GM21390 (cell line): Measurements from ENCODE around the gene GNB4.

Experiments
- ATAC-seq: cut with Tn5 transposase; IDR thresholded peaks from one replicate; pipeline ENCODE4 v1.9.1; 2021; ENCODE audit not compliant: unreplicated experiment

GNB4 gene

DNA sequence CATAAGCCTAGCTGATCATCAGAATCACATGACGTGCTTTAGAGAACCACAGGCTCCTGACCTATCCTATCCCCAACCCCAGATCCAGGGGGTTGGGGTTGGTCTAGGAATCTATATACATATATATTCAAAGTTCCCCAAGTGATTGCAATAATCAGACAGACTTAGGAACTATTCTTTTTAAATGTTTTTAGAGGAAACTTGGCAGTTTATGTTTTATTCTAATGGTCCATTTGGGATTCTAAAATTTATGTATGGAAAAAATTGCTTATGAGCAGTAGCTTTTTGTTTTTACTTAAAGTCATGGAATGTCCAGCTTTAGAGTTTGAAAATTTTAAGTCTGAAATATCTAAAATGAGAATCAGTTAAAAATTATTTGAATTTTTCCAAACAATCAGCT lies 81.6 kb downstream of the GNB4 start:
- ATAC-seq, result no peak

GRCh38 chr3:179363332-179363731 lies 87.9 kb downstream of the GNB4 start:
- no peak for ATAC-seq

- ATAC-seq, result no peak
Measured at GRCh38 chr3:179355996-179356395, 95.3 kb downstream of the GNB4 start.

DNA sequence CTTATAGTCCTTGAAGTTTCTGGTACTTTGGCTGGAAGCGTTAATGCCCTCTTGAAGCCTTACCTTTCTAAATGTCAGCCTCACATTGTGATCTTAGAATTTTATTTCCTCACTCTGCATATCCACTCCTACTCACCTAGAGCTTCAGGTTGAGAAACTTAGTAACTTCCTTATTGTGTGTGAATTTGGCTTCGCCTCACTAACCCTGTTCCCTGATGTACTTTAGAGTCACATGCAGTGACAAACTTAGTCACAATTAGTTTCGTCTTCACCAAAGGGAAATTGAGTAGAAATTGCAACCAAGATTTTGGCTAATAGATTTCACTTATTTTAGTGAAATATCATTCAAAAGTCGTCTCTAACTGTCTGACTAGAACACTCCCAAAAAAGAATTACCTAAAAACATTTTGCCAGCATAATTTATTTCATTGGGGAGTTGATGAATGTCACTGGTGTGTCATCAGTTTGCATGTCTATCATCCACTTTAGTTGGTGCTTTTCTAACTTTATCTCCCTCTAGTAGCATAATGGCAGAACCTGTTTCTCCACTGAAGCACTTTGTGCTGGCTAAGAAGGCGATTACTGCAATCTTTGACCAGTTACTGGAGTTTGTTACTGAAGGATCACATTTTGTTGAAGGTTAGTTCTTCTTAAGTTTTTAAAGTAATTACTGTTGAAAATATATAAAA lies 102.8 kb downstream of the GNB4 start:
- ATAC-seq, result peak; percentile 67

- ATAC-seq, result peak; percentile 94
Measured at GRCh38 chr3:179347345-179348194, 103.7 kb downstream of the GNB4 start, which contains the start of gene MFN1. MFN1 (plus strand) TSS chr3:179347709; CDS start chr3:179348852, 1,143 bp downstream.
